NCI-H1694 treated with DMSO at 0.1 percent for 48 hours (cell line): ENCODE results near the gene FAM170B.

Source experiments
- DNase-seq: peaks from one replicate; lab custom pipeline; 2025; lab: John Stamatoyannopoulos, UW

The FAM170B gene

GRCh38 chr10:49133706-49134248 lies at the start of gene FAM170B:
FAM170B (minus strand) TSS chr10:49134021; CDS start chr10:49133918, 103 bp downstream.
- no peak for DNase-seq

GRCh38 chr10:49182776-49183175 lies 49.0 kb upstream of the FAM170B start:
- no peak for DNase-seq

- no peak for DNase-seq
Observed at GRCh38 chr10:49180444-49180860, 46.6 kb upstream of the FAM170B start.

- no peak for DNase-seq
Observed at GRCh38 chr10:49179699-49180443, 46.0 kb upstream of the FAM170B start.

DNA sequence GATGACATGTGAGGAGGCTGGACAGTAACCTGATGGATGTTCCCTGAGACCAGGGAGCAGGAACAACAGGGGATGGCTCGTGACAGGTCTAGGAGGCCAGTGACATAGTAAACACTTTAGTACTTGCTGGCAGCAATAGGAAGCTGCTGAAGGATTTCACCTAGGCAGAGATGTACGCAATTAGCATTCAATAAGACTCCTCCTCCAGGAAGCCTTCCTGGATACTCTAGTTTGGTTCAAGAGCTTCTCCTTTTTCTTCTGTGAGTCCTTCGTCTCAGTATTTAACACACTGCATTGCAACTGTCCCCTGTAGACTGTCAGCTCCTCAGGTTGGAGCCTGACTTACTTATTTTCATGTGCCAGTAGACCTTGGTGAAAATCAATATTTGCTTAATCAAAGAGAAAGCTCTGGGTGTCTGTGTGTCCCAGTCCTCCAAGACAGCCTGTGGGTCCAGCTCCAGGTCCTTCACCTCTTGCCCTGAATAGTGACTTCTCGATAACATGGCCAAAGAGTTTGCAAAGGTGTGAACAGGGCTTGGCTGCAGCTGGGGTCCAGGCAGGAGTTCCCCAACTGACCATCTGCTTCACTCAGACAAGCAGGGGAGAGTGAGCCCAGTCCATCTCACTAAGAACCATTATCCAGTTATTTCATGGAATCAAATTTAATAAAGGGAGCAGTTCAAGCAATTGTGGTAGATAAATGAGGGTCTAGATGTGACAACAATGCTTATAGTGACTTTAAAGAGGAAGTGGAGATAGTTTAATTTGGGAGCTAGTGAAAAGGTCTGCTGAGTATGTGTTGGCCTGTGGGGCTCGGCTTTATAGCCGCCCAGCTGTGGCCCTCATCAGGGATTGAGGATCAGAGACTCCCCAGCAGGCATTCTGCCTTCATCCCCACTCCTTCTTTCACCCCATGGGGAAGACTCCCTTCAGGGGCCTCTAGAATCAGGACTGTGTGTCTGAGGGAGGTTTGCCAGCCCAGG lies 45.0 kb upstream of the FAM170B start:
- no peak for DNase-seq

- DNase-seq = no peak
Observed at GRCh38 chr10:49177391-49178355, 43.9 kb upstream of the FAM170B start.

- DNase-seq = no peak
Observed at GRCh38 chr10:49176310-49177268, 42.8 kb upstream of the FAM170B start.

- no peak for DNase-seq
Observed at GRCh38 chr10:49175587-49176309, 41.9 kb upstream of the FAM170B start.

DNA sequence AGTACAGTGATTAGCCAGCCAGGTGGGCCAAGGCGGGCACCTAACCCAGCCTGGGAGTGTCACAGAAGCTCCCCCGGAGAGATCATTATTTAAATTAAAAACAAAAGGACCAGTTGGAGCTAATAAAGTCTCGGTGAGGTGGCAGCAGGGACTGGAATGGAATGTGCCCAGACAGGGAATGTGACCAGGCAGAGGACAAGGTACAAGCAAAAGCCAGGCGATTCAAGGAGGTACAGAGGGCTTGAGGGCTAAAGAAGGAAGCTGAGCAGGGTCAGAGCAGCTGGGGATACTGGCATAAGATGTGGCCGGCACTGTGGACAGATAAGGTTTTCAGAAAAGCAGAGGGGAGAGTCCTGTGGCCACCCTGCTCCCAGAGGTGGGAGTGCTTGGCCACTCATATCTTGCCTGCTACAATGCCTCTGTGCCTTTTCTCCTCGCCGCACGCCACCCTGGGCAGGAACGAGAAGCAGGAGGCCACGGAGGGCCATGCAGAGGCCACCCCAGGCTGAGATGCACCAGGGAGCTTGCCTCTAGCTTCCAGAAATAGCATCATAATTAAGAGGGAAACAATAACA lies 41.2 kb upstream of the FAM170B start:
- no peak for DNase-seq

GRCh38 chr10:49174261-49174925 lies 40.6 kb upstream of the FAM170B start:
- DNase-seq = no peak

GRCh38 chr10:49173853-49174252 lies 40.0 kb upstream of the FAM170B start:
- DNase-seq = no peak

DNA sequence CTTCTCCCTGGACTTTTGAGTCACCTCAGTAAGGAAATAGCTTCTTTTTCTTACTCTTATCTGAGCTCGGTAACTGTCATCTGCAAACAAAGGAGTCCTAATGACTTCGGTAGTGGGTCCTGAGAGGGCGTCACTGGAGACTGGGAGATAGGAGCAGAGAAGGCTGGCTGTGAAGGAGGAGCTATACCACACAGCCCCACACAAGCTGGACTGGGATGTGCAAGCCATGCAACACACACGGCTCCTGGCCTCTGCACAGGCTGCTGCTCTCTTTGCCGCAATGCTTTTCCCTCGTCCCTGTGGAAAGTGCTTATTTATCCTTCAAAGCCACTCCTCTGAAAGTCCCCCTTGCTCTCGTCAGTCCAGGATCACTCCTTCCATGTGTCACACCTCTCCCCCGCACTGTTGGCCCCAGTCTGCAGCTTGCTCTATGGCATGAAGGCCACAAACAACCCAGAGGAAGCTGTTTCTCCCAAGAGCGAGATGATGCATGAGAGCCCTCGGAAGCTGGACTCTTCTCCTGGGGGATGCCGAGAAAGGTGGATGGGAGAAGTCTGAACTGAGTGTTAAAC lies 39.5 kb upstream of the FAM170B start:
- DNase-seq = no peak

DNA sequence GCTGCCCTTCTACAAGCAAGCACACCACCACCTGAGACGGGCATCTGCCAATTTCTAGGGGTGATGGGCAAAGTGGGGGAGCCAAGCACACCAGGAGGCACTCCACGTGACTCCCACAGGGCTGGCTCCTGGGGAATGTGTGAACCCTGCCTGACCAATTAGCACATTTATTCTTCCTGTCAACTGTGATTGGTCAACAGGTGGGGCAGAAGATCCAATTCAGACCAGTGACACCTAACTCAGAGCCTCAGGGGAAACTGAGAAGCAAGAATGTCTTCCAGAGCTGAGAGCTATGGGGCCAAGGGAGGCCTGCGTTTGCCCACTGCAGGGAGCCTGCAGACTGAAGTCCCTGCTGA lies 38.9 kb upstream of the FAM170B start:
- DNase-seq = no peak

GRCh38 chr10:49172061-49172776 lies 38.4 kb upstream of the FAM170B start:
- no peak for DNase-seq

DNA sequence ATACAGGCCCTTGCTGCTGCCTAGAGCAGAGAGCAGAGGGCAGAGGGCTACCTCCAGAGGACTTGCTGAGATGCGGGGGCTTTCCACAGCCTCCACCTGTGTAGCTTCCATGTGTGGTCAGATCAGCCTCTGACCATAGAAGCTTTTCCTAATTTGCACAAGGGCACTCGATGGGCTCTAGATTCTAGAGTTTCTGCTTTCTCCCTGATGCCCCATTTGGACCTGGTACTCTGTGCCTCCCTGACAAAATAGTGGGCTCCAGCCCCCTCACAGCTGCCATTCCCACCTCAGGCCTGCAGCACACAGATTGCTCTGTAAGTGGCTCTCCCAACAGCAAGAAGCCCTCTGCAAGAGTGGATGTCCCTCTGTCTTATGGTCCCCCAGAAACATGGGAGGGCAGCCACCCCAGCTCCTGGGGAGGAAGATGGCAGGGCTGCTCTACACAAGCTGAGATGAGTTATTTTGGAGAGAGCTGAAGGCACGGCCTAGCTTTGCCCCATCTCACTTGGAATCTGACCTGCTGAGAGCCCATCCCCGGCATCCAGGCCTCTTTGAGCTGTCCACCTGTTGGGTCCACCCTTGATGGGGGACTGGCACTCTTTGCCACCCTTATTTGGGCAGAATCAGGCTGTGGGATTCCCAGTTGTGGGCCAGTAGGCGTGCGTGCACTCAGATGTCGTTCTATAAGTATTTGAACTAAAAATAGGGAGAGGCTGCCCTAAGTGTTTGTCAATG lies 37.7 kb upstream of the FAM170B start:
- DNase-seq = no peak

GRCh38 chr10:49170632-49171325 lies 37.0 kb upstream of the FAM170B start:
- DNase-seq = no peak
